ENCODE measurements around the gene PDE4D.

PDE4D gene

GRCh38 chr5:59042201-59043055 is 851.1 kb downstream of the PDE4D start:
- H3K36me3 ChIP-seq (ENCODE audit: control insufficient read depth, insufficient read depth, low read length) = no peaks in the 10 kb centered on the region
- WGBS, 2 experiments (ENCODE audit: insufficient coverage in 2 of 2) = 73 to 81% methylated on average over 5 to 7 of the region's 7 CpGs
- peaks cover 10% of the 10 kb centered on the region for H3K4me1 ChIP-seq (ENCODE audit: control insufficient read depth, insufficient read depth, low read length, poor library complexity, severe bottlenecking)
- no peak overlapping the region for H3K27ac ChIP-seq (ENCODE audit: low read depth, low read length, severe bottlenecking)
- no peak overlapping the region for H3K4me3 ChIP-seq (ENCODE audit: extremely low read depth, insufficient read depth, low read length, poor library complexity, severe bottlenecking)
- H3K9me3 ChIP-seq (ENCODE audit: control insufficient read depth, low read length) = no peaks in the 10 kb centered on the region

DNA sequence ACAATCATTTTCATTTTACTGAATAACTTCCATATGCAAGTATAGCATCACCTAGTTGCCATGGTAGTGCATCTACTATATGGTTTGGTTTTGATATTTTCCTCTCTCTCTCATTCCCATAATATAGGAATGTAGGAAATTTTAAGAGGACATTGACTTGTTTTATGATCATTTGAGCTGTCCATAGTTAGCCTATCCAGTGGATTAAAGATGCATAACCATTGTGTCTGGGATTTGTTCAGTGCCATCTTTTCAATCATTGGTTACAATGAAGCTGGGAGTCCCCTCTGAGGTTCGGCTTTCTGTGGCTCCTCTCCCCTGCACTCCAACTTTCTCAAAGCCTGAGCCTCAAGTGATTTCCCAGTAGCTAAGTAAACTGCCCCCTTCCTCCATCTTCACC is 852.2 kb downstream of the PDE4D start:
- Histone ChIP-seq H3K9me3 (ENCODE audit: control insufficient read depth, low read length) (no peaks in the 10 kb centered on the region), H3K4me3 (ENCODE audit: extremely low read depth, insufficient read depth, low read length, poor library complexity, severe bottlenecking) (no peak overlapping the region), H3K27ac (ENCODE audit: low read depth, low read length, severe bottlenecking) (no peak overlapping the region), H3K4me1 (ENCODE audit: control insufficient read depth, insufficient read depth, low read length, poor library complexity, severe bottlenecking) (peaks cover 10% of the 10 kb centered on the region), H3K36me3 (ENCODE audit: control insufficient read depth, insufficient read depth, low read length) (no peaks in the 10 kb centered on the region)
- WGBS, 2 experiments (ENCODE audit: insufficient coverage in 2 of 2) = 69 to 83% methylated on average over 1 of the region's 1 CpG

- Histone ChIP-seq H3K36me3 (ENCODE audit: control insufficient read depth, insufficient read depth, low read length) (no peaks in the 10 kb centered on the region), H3K4me3 (ENCODE audit: extremely low read depth, insufficient read depth, low read length, poor library complexity, severe bottlenecking) (no peak overlapping the region), H3K9me3 (ENCODE audit: control insufficient read depth, low read length) (no peaks in the 10 kb centered on the region), H3K27ac (ENCODE audit: low read depth, low read length, severe bottlenecking) (no peak overlapping the region), H3K4me1 (ENCODE audit: control insufficient read depth, insufficient read depth, low read length, poor library complexity, severe bottlenecking) (peaks cover 10% of the 10 kb centered on the region)
- no CpG with 5 or more reads among the region's 2 CpGs for WGBS, 2 experiments (ENCODE audit: insufficient coverage in 2 of 2)
Observed at GRCh38 chr5:59040804-59041201, 852.7 kb downstream of the PDE4D start.

- no peaks in the 10 kb centered on the region for H3K36me3 ChIP-seq (ENCODE audit: control insufficient read depth, insufficient read depth, low read length)
- peaks cover 10% of the 10 kb centered on the region for H3K4me1 ChIP-seq (ENCODE audit: control insufficient read depth, insufficient read depth, low read length, poor library complexity, severe bottlenecking)
- H3K9me3 ChIP-seq (ENCODE audit: control insufficient read depth, low read length) = no peaks in the 10 kb centered on the region
- peak overlapping the region; percentile 61 for H3K4me3 ChIP-seq (ENCODE audit: extremely low read depth, insufficient read depth, low read length, poor library complexity, severe bottlenecking)
- H3K27ac ChIP-seq (ENCODE audit: low read depth, low read length, severe bottlenecking) = no peak overlapping the region
- WGBS, 2 experiments (ENCODE audit: insufficient coverage in 2 of 2) = 31 to 80% methylated on average over 3 to 11 of the region's 13 CpGs
Observed at GRCh38 chr5:59040024-59040803, 853.3 kb downstream of the PDE4D start.

DNA sequence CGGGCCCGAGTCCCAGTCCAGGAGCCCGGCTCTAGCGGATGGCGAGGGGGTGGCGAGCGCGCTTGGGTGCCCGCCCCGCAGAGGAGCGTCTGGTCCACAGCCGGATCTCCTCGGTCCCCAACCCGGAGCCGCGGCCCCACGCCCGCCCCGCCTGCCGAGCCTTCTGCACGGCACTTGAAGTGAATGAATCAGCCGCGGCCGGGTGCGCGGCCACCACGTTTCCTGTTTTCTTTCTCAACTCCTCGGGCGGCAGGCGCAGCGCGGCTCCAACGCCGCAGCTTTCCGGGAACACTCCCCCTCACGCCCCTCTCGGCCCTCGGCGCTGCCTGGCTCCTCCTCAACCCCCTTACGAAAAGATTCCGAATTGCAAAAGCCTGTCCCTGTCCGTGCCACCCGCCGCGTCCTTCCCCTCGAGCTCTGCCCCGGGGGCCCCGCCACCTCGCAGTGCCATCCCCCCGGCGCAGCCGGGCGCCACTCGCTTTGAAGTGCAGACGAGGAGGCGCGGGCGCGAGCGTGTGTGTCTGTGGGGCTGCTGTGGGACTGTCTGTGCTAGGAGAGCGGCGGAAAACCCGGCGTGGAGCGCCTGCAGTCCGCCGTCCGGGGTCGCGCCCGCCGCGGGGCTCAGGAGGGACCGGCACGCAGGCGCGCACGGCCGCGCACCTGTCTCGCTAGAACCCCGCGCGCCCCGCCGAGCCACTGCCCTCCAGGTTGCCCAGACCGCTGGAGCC is 854.1 kb downstream of the PDE4D start:
- no peak overlapping the region for H3K27ac ChIP-seq (ENCODE audit: low read depth, low read length, severe bottlenecking)
- WGBS, 2 experiments (ENCODE audit: insufficient coverage in 2 of 2) = 1% methylated on average over 53 to 70 of the region's 87 CpGs
- H3K9me3 ChIP-seq (ENCODE audit: control insufficient read depth, low read length) = no peaks in the 10 kb centered on the region
- peak overlapping the region; percentile 61 for H3K4me3 ChIP-seq (ENCODE audit: extremely low read depth, insufficient read depth, low read length, poor library complexity, severe bottlenecking)
- peaks cover 16% of the 10 kb centered on the region for H3K4me1 ChIP-seq (ENCODE audit: control insufficient read depth, insufficient read depth, low read length, poor library complexity, severe bottlenecking)
- H3K36me3 ChIP-seq (ENCODE audit: control insufficient read depth, insufficient read depth, low read length) = no peaks in the 10 kb centered on the region

- peak overlapping the region; percentile 61 for H3K4me3 ChIP-seq (ENCODE audit: extremely low read depth, insufficient read depth, low read length, poor library complexity, severe bottlenecking)
- WGBS, 2 experiments (ENCODE audit: insufficient coverage in 2 of 2) = 0 to 2% methylated on average over 24 to 28 of the region's 35 CpGs
- H3K36me3 ChIP-seq (ENCODE audit: control insufficient read depth, insufficient read depth, low read length) = no peaks in the 10 kb centered on the region
- H3K9me3 ChIP-seq (ENCODE audit: control insufficient read depth, low read length) = no peaks in the 10 kb centered on the region
- H3K4me1 ChIP-seq (ENCODE audit: control insufficient read depth, insufficient read depth, low read length, poor library complexity, severe bottlenecking) = peaks cover 16% of the 10 kb centered on the region
- H3K27ac ChIP-seq (ENCODE audit: low read depth, low read length, severe bottlenecking) = no peak overlapping the region
Observed at GRCh38 chr5:59038798-59039295, 854.7 kb downstream of the PDE4D start.

DNA sequence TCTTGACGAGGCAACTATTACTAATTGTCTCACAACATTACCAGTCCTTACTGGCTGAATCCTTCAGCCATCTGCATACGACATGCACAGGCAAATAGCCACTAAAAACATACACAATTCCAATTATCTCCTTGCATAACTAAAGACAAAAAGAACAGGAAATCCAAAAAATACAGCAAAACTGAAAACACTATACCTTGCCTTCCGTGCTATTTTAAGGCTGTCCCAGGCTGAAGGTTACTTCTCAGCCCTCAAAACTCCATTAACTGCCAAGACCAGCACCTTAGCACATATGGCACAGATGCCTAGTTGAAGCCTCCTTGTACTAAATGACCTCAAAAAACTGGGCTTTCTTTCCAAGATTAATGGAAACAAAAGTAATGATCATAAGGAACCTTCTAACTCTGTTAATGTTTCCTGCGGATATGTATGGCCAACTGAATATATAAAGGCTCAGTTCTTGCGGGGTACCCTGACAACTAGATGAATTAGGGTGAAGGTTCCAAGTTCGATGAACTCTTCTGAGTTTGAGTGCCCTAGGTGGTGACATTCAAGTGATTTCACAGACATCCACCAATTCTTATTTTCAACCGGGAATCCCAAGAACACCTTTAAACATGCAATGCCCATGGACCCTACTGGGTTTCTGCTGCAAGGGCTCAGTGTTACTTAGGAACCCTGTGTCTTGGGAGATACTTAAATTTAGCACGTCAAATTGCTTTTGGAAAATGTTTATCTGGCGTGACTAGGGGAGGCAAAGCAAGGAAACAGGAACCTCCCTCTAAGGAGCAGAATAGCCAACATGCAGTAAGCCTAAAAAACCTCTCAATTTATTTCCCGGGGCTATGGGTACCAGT is 855.4 kb downstream of the PDE4D start:
- peak overlapping the region; percentile 61 for H3K4me3 ChIP-seq (ENCODE audit: extremely low read depth, insufficient read depth, low read length, poor library complexity, severe bottlenecking)
- peaks cover 16% of the 10 kb centered on the region for H3K4me1 ChIP-seq (ENCODE audit: control insufficient read depth, insufficient read depth, low read length, poor library complexity, severe bottlenecking)
- WGBS, 2 experiments (ENCODE audit: insufficient coverage in 2 of 2) = 29 to 48% methylated on average over 6 to 9 of the region's 10 CpGs
- H3K27ac ChIP-seq (ENCODE audit: low read depth, low read length, severe bottlenecking) = no peak overlapping the region
- no peaks in the 10 kb centered on the region for H3K9me3 ChIP-seq (ENCODE audit: control insufficient read depth, low read length)
- H3K36me3 ChIP-seq (ENCODE audit: control insufficient read depth, insufficient read depth, low read length) = no peaks in the 10 kb centered on the region

GRCh38 chr5:59037453-59037852 is 856.1 kb downstream of the PDE4D start:
- Histone ChIP-seq H3K9me3 (ENCODE audit: control insufficient read depth, low read length) (no peaks in the 10 kb centered on the region), H3K27ac (ENCODE audit: low read depth, low read length, severe bottlenecking) (no peak overlapping the region), H3K4me3 (ENCODE audit: extremely low read depth, insufficient read depth, low read length, poor library complexity, severe bottlenecking) (peak overlapping the region; percentile 61), H3K4me1 (ENCODE audit: control insufficient read depth, insufficient read depth, low read length, poor library complexity, severe bottlenecking) (peaks cover 14% of the 10 kb centered on the region), H3K36me3 (ENCODE audit: control insufficient read depth, insufficient read depth, low read length) (no peaks in the 10 kb centered on the region)
- no CpG with 5 or more reads among the region's 2 CpGs for WGBS, 2 experiments (ENCODE audit: insufficient coverage in 2 of 2)

GRCh38 chr5:59037041-59037440 is 856.5 kb downstream of the PDE4D start:
- H3K4me3 ChIP-seq (ENCODE audit: extremely low read depth, insufficient read depth, low read length, poor library complexity, severe bottlenecking) = peak overlapping the region; percentile 61
- WGBS, 2 experiments (ENCODE audit: insufficient coverage in 2 of 2) = 82 to 84% methylated on average over 1 to 2 of the region's 2 CpGs
- H3K36me3 ChIP-seq (ENCODE audit: control insufficient read depth, insufficient read depth, low read length) = no peaks in the 10 kb centered on the region
- peaks cover 9% of the 10 kb centered on the region for H3K4me1 ChIP-seq (ENCODE audit: control insufficient read depth, insufficient read depth, low read length, poor library complexity, severe bottlenecking)
- no peak overlapping the region for H3K27ac ChIP-seq (ENCODE audit: low read depth, low read length, severe bottlenecking)
- H3K9me3 ChIP-seq (ENCODE audit: control insufficient read depth, low read length) = no peaks in the 10 kb centered on the region
